GM12872 (cell line): ENCODE data around the gene INPP5D.

Experiments used
- TF ChIP-seq, protein P1 (sequence below): IDR thresholded peaks from 3 replicates; pipeline ENCODE4 v1.5.1; 2011; ENCODE audit warnings: low read depth, mild to moderate bottlenecking, low read length, moderate library complexity; ENCODE audit not compliant: insufficient read depth

Gene INPP5D

DNA sequence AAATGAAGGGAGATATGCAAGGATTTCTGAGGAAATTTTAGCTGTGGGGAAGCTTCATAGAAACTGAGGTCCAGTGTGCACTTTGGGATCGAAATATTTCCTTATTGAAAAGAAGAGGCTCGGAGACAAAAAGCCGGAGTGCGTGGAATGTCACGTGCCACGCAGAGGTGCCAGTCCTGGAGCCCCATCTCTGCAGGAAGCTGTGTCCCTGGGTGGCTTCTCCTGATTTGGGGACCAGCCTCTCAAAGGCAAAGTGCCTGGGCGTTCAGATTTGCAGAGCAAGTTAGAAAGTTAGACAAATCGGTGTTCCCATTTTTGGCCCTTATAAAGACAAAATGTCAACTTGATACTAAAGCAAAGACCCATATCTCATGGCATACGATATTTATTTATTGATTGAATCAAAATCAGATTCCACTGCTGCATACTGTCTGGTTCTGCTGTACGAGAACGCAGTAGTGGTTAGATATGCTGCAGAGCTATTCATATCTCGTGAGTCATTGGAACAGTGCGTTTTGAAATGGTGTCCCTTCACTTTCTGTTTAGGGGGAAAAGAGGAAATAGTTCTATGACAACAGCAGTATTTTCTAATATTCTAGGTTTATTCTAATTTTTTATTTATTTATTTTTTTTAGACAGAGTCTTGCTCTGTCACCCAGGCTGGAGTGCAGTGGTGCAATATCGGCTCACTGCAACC lies 182.2 kb downstream of the INPP5D start:
- TF ChIP-seq, protein P1, sequence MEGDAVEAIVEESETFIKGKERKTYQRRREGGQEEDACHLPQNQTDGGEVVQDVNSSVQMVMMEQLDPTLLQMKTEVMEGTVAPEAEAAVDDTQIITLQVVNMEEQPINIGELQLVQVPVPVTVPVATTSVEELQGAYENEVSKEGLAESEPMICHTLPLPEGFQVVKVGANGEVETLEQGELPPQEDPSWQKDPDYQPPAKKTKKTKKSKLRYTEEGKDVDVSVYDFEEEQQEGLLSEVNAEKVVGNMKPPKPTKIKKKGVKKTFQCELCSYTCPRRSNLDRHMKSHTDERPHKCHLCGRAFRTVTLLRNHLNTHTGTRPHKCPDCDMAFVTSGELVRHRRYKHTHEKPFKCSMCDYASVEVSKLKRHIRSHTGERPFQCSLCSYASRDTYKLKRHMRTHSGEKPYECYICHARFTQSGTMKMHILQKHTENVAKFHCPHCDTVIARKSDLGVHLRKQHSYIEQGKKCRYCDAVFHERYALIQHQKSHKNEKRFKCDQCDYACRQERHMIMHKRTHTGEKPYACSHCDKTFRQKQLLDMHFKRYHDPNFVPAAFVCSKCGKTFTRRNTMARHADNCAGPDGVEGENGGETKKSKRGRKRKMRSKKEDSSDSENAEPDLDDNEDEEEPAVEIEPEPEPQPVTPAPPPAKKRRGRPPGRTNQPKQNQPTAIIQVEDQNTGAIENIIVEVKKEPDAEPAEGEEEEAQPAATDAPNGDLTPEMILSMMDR = no peak

DNA sequence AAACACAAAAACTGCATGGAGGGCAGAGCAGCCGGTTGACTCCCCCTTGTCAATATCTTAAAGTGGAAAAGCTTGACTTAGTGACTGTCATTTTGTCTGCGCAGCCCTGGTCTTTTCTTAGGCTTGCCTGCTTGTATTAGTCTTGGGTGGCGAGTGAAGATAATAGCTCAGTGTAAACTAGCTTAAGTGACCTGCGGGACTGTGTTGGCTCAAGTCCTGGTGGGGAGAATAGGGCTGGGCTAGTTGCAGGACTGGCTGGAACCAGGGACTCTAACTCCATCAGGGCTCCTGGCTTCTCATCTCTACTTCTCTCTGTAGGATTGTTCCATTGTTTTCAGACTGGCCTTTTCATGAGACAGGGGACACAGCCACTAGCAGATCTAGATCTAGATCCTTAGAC lies 183.2 kb downstream of the INPP5D start:
- TF ChIP-seq, protein P1 = no peak

DNA sequence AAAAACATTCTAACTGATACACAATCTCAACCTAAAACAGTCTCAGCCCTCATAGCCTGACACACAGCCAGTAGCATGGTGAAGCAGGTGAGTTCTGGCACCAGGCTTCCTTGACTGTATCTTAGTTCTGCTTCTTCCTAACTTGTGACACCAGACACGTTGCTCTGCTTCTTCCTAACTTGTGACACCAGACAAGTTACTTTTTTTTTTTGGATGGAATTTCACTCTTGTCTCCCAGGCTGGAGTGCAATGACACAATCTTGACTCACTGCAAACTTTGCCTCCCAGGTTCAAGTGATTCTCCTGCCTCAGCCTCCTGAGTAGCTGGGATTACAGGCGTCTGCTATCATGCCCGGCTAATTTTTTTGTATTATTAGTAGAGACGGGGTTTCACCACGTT lies 184.7 kb downstream of the INPP5D start:
- TF ChIP-seq, protein P1 = no peak

DNA sequence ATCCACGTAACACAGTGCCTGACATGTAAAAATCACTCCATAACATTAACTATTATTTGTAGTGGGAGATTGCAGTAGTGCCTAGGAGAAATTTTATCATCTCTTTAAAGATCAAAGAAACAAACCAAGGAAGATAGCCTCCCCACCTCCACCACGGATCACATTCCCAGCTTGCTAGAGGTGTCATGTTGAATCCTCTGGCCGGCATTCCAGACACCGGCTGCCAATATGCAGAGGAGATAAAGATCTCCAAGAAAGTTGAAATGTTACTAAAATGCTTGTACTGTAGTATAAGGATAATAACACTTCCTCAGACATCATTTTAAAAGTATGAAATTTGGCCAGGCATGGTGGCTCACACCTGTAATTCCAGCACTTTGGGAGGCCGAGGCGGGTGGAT lies 185.3 kb downstream of the INPP5D start:
- TF ChIP-seq, protein P1 = no peak

DNA sequence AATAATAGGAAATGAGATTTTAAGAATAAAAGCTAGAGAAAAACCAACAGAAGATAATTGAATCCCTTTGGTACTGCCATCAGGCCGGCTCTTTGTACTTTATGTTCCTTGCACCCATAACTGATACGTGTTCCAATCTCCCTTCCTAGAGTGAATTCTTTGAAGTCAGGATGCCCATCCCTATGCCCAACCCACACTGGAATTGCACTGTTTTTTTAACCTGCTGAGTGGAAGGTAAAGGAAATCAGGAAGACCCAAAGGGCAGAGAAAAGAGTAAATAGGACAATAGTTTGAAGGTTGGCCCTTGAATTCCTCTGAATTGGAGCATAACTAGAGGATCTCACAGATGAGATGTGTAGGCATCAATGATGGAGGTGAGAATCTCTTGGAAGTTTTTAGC lies 187.0 kb downstream of the INPP5D start:
- TF ChIP-seq, protein P1 = no peak

DNA sequence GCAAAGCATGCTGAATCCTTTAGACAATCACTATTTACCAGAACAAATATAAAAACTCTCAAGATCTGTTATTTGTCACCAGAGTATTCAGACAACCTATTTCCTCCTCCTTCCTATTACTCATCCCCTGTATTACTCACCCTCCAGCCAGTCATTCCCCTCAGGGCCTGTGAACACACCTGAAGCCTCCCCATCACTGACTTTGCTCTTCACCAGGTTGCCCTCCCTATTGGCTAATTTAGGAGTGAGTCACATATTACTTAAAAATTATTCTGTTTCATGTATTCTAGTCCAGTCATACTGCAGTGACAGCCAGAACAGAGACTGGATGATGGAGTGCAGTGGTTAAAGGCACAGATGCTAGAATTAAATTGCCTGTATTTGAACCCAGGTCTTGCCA lies 187.6 kb downstream of the INPP5D start:
- TF ChIP-seq, protein P1 = no peak

DNA sequence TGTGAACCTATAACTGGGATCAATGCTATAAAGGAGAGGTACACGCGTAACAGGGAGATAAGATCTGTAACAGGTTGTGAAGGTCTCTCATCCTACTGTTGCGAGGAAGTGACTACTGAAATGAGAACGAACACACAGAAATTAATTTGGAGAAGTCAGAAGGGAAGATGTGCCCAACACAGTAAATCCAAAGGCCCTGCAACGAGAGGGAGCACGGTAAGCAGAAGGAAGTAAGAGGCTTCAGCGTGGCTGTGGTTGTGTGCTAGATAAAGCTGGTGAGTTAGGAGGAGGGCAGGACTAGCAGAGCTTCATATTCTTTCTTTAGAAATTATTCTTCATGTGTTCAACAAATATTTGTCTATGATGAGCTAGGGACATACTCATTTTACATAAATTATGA lies 188.9 kb downstream of the INPP5D start:
- TF ChIP-seq, protein P1 = no peak
